Prostate gland (tissue), 2 donors: Measurements from ENCODE around the gene VPS50. TPM values are rescaled to one million over a fixed set of nuclear protein-coding genes. Genes with fewer than 3 reads are reported as not detected.

Experiments used
- DNase-seq: peaks from one replicate; pipeline ENCODE4 v3.0.0-alpha.2; 2019; ENCODE audit warnings: low spot score
- H3K27ac ChIP-seq, 2 donors: fragments of 200-600 bp; sonication (generic); 2 replicates each; pipeline ENCODE4 v1.5.1; 2017 to 2019
- H3K27me3 ChIP-seq: fragments of 200-600 bp; sonication (generic); replicated peaks from 2 replicates; pipeline ENCODE4 v1.5.1; 2019; ENCODE audit not compliant: insufficient read depth
- H3K36me3 ChIP-seq, 2 donors: fragments of 200-600 bp; sonication (generic); 1 replicate in 1 of 2; 2 replicates in 1 of 2; pipeline versions ENCODE4 v1.5.1 to v1.8.1; 2017 to 2019
- H3K4me1 ChIP-seq: fragments of 200-600 bp; sonication (generic); replicated peaks from 2 replicates; pipeline ENCODE4 v1.5.1; 2019
- H3K4me3 ChIP-seq, 2 donors: fragments of 200-600 bp; sonication (generic); 2 replicates each; pipeline ENCODE4 v1.5.1; 2017 to 2019
- H3K9me3 ChIP-seq: fragments of 200-600 bp; sonication (generic); 2 replicates; pipeline ENCODE4 v1.5.1; 2017
- POLR2A ChIP-seq: fragments of 450-650 bp; IDR thresholded peaks from one replicate; pipeline ENCODE4 v1.6.1; 2016; ENCODE audit warnings: antibody characterized with exemption, mild to moderate bottlenecking
- POLR2AphosphoS5 ChIP-seq: sonication (generic); formaldehyde crosslinking; IDR thresholded peaks from one replicate; pipeline ENCODE4 v1.6.1; 2017; ENCODE audit warnings: antibody characterized with exemption
- WGBS: methylation state at CpG from one replicate; pipeline ENCODE4 v1.1.5; 2018; 5-methylcytosine and 5-hydroxymethylcytosine counted together
- intact Hi-C: fragments of 100-400 bp; cut with DNase I; formaldehyde crosslinking; loops from one replicate; pipeline ENCODE4 v1.14.2; 2022
- total RNA-seq, 2 donors: library from RNA; depleted of rRNA; stranded (reverse); fragments of >200 nt; gene quantifications; one replicate each; pipeline ENCODE4 v1.1.0, GENCODE V29; 2016
- TF ChIP-seq, protein P1 (sequence below), 4 experiments: fragments of 200-600 bp in 2 of 4; fragments of 450-650 bp in 2 of 4; sonication (generic) in 2 of 4; IDR thresholded peaks; 1 replicate in 3 of 4; 2 replicates in 1 of 4; pipeline ENCODE4 v1.5.1; 2016 to 2019; ENCODE audit warnings: antibody characterized with exemption in 4 of 4, mild to moderate bottlenecking in 2 of 4, moderate library complexity in 2 of 4

The VPS50 gene
- total RNA-seq, 2 donors from 2014 or later, result 14.1 to 20.6 TPM

- TF ChIP-seq POLR2A (no peak), POLR2AphosphoS5 (no peak)
- TF ChIP-seq, protein P1, sequence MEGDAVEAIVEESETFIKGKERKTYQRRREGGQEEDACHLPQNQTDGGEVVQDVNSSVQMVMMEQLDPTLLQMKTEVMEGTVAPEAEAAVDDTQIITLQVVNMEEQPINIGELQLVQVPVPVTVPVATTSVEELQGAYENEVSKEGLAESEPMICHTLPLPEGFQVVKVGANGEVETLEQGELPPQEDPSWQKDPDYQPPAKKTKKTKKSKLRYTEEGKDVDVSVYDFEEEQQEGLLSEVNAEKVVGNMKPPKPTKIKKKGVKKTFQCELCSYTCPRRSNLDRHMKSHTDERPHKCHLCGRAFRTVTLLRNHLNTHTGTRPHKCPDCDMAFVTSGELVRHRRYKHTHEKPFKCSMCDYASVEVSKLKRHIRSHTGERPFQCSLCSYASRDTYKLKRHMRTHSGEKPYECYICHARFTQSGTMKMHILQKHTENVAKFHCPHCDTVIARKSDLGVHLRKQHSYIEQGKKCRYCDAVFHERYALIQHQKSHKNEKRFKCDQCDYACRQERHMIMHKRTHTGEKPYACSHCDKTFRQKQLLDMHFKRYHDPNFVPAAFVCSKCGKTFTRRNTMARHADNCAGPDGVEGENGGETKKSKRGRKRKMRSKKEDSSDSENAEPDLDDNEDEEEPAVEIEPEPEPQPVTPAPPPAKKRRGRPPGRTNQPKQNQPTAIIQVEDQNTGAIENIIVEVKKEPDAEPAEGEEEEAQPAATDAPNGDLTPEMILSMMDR (IDR thresholded peaks at IDR 0.05), result no peak
- 85% methylated on average over 5 of the region's 5 CpGs for WGBS
- DNase-seq, result no peak
- intact Hi-C loops, result no loop called here
- H3K27ac ChIP-seq, result no peak overlapping the region
- H3K4me3 ChIP-seq, result no peak overlapping the region
- no peaks in the 10 kb centered on the region for H3K27me3 ChIP-seq
- peaks cover under 1% of the 10 kb centered on the region for H3K4me1 ChIP-seq
- H3K36me3 ChIP-seq, result no peaks in the 10 kb centered on the region
- H3K9me3 ChIP-seq, result no peaks in the 10 kb centered on the region
These were observed 20.8 kb upstream of the VPS50 start for GRCh38 chr7:93211228-93211818.

DNA sequence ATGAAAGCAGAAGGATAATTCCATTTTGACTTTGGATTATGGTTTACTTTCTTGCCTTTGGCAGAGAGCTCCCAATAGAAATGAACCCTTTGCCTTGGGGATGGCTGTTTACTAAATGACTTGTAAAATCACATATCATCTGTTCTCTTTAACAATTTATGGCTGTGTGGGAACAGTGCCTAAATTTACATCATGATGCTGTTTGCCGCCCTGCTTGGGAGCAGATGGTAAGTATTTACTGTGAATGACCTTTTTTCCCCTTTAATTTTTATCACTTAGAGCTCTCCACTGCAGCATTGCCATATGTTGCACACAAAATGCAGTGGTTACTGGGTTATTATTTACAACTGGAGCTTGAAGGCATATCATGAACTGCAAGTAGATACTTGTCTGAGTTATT is 19.3 kb upstream of the VPS50 start:
- Histone ChIP-seq H3K36me3 (no peaks in the 10 kb centered on the region), H3K4me3 (no peak overlapping the region), H3K27ac (no peak overlapping the region), H3K27me3 (no peaks in the 10 kb centered on the region), H3K4me1 (no peaks in the 10 kb centered on the region), H3K9me3 (no peaks in the 10 kb centered on the region)
- WGBS, result 8% methylated on average over 1 of the region's 1 CpG
- intact Hi-C loops, result no loop called here
- TF ChIP-seq, protein P1 (IDR thresholded peaks at IDR 0.05), result no peak
- TF ChIP-seq POLR2AphosphoS5, result peak; percentile 15
- no peak for DNase-seq

- no peak for DNase-seq
- H3K9me3 ChIP-seq, result no peaks in the 10 kb centered on the region
- no peak overlapping the region for H3K4me3 ChIP-seq
- intact Hi-C loops, result no loop called here
- WGBS, result 82% methylated on average over 10 of the region's 10 CpGs
- no peaks in the 10 kb centered on the region for H3K4me1 ChIP-seq
- no peaks in the 10 kb centered on the region for H3K27me3 ChIP-seq
- no peaks in the 10 kb centered on the region for H3K36me3 ChIP-seq
- no peak overlapping the region for H3K27ac ChIP-seq
- TF ChIP-seq, protein P1 (IDR thresholded peaks at IDR 0.05), result no peak
- TF ChIP-seq POLR2A, result no peak
- TF ChIP-seq POLR2AphosphoS5, result no peak
These were observed 13.0 kb upstream of the VPS50 start for GRCh38 chr7:93218997-93219827.

GRCh38 chr7:93219868-93220267 is 12.3 kb upstream of the VPS50 start:
- whole genome bisulfite sequencing, result 66% methylated on average over 1 of the region's 1 CpG
- H3K27me3 ChIP-seq, result no peaks in the 10 kb centered on the region
- no peaks in the 10 kb centered on the region for H3K36me3 ChIP-seq
- TF ChIP-seq, protein P1 (IDR thresholded peaks at IDR 0.05), result no peak
- TF ChIP-seq POLR2A, result no peak
- no peak for TF ChIP-seq POLR2AphosphoS5
- H3K4me1 ChIP-seq, result no peaks in the 10 kb centered on the region
- no peak overlapping the region for H3K4me3 ChIP-seq
- no peaks in the 10 kb centered on the region for H3K9me3 ChIP-seq
- intact Hi-C loops, result no loop called here
- DNase-seq, result no peak
- no peak overlapping the region for H3K27ac ChIP-seq

DNA sequence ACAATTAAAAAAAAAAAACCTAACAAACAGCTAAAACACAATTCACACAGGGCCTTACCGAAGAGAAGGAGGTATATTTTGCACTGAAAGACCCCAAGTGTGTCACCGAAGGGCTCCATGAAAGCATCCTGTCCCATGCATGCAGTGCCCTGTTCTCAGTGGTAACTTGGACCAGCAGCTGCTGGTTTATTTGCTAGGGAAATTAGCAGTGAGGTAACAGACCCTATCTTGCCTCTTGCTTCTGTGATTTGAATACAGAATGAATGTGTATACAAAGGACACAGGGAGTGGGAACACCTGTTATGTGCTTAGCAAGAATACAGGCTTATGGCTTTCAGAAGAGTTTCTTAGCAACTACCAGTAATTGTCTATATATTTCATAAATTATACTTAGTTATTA is 5.9 kb upstream of the VPS50 start, which contains the start of gene HEPACAM2:
TSS of gene HEPACAM2 (minus strand) at position 160 of the 400 bp plus-strand sequence.
- no peaks in the 10 kb centered on the region for H3K4me1 ChIP-seq
- H3K27me3 ChIP-seq, result no peaks in the 10 kb centered on the region
- H3K4me3 ChIP-seq, result no peak within 1 kb of the TSS
- intact Hi-C loops, result no loop called here
- no peak for DNase-seq
- TF ChIP-seq POLR2AphosphoS5 (no peak), POLR2A (no peak)
- TF ChIP-seq, protein P1 (IDR thresholded peaks at IDR 0.05), result no peak
- H3K36me3 ChIP-seq, result no peaks in the 10 kb centered on the region
- no peaks in the 10 kb centered on the region for H3K9me3 ChIP-seq
- H3K27ac ChIP-seq, result no peak within 1 kb of the TSS
- 48% methylated on average over 2 of the region's 2 CpGs for WGBS
